GM19238 (cell line): Measurements from ENCODE around the gene LRRC46.

ENCODE experiments used
- DNase-seq: peaks from one replicate; pipeline ENCODE4 v3.0.0; 2011; ENCODE audit warnings: low spot score; ENCODE audit not compliant: insufficient read length

The LRRC46 gene

DNA sequence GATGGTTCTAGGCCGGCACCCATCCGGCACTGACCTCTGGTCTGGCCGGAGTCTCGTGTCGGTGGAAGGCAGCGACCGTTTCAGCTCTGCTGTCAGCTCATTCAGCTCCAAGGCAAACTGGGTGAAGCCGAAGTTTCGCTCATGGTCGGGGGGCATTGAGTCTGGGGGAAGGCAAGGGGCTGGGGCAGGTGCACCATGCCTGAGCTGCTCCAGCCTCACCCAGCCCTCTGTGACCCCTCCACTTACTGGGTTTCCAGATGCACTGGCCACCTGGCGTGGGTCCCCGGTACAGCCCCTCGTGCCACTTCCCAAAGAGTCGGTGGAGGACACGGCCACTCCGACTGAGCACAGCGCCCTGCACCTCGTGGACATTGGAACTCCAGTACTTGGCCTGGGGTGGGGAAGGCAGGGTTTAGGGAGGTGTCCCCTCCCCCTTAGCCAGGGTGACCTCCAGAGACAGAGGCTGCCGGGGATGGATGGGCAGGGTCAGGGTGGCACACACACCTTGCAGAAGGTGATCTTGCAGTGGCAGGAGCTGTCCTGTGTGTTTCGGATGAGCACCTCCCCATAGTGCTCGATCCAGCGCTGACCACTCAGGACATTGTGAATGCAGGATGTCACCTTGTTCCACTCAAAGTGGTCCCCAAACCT, 22.5 kb upstream of the LRRC46 start:
- DNase-seq = no peak

GRCh38 chr17:47810200-47810821, 21.2 kb upstream of the LRRC46 start:
- DNase-seq = no peak

- no peak for DNase-seq
These were observed 20.4 kb upstream of the LRRC46 start for GRCh38 chr17:47810901-47811635.

DNA sequence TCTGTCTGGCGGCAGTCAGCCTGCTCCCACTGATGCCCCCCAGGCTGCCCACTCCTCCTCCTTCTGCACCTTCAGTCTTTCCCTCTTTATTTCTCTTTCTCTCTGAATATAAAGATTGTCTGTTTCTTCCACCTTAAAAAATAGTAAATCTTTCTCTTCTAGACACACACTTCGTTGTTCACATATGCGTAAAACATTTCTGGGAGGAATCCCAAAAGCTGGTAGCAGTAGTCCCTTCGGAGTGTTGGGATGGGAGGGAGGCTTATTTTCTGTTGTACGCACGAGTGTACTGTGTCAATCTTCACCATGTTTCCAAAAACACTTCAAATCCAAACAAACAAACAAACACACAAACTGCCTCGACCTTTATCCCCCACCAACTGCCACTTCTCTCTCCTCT, 19.8 kb upstream of the LRRC46 start:
- no peak for DNase-seq

DNA sequence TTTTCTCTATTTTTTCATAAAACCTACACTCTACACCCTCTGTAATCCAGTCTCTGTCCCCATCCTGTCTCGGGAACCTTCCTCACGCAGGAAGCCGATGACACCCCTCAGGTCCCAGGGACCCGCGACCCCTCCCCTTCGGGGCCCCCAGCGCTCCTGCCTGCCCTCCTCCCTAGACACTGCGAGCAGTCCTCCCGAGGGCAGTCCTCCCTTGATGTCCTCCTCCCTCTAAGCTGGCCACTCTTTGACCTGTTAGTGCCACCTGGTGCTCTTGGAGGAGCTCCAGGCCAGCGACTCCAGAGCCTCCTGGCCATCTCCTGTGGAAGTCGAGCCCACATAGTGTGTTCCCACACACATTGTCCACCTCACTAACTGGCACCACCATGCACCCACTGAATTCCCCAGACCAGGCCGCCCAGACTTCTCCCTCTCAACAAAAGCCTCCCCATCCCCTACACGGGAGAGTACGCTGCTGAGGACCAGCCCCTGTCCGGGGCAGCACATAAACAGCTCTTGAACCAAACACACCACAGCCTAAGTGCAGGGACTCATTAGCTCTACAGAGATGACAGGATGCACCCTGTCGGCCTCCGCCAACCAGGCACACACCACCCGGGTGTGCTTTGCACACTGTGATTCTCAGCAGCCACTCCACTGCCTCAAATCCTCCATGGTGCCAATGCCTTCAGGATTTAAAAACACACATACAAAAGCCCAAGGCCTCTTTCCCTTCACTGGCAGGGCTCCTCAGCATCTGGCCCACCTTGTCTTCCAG, 19.1 kb upstream of the LRRC46 start:
- DNase-seq = no peak

- DNase-seq = no peak
These were observed 18.4 kb upstream of the LRRC46 start for GRCh38 chr17:47813077-47813476.

DNA sequence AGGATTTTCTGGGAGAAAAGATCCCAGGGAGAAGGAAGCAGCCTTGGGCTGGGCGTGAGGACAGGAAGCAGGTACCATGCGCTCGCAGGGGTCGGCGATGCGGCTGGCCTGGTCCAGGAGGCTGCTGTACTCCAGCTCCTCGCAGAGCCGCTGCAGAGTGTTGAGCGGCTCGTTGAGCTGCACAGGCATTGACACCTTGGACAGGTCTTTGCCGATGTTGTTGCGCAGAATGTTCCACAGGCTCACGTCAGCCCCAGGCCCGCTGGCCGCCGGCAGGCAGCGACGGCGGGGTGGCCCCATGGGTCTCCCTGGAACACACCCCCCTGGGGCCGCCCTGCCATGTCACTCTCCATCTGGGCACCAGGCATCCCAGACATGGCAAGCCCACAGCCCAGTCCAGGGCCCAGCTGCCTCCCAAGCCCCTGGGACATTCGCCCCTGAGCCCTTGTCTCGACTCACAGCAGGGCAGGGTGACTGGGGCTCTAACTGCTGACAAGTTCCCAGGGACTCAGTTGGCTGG, 17.9 kb upstream of the LRRC46 start:
- DNase-seq = no peak

DNA sequence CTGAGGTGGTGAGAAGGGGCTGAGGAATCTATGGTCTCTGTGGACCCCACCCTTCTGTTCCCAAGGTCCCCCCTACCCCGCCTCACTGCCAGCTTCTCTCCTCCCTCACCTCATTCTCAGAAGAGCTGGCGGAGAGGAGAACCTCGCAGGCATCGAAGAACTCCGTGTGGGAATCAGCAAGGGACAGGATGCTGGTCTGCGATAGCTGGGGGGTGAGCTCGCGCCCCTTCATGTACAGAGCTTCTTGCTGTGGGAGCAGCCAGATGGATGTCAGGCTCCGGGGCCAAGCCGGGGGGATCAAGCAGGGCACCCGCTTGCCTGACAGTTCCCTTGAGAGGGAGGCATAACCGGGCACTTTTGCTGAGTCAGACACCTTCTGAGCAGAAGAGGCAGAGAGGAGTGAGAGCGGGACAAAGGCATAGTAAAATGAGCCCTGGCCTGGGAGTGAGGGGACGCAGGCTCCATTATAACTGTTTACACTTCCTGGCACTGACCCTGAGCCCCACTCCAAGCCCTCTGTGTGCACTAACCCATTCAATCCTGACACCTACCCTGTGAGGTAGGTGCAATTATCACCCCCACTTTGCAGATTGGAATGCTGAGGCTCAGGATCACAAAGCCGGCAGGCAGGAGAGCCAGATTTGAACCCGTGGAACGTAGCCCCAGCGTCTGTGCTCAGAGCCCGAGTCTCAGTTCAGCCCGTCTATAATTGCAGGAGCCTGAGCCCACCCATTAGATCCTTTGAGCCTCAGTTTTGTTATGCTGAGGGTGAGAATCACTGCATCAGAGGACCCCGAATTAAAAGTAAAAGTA, 16.2 kb upstream of the LRRC46 start:
- no peak for DNase-seq

GRCh38 chr17:47816111-47816735, 15.2 kb upstream of the LRRC46 start:
- no peak for DNase-seq

- DNase-seq = no peak
These were observed 14.5 kb upstream of the LRRC46 start for GRCh38 chr17:47816947-47817346.

DNA sequence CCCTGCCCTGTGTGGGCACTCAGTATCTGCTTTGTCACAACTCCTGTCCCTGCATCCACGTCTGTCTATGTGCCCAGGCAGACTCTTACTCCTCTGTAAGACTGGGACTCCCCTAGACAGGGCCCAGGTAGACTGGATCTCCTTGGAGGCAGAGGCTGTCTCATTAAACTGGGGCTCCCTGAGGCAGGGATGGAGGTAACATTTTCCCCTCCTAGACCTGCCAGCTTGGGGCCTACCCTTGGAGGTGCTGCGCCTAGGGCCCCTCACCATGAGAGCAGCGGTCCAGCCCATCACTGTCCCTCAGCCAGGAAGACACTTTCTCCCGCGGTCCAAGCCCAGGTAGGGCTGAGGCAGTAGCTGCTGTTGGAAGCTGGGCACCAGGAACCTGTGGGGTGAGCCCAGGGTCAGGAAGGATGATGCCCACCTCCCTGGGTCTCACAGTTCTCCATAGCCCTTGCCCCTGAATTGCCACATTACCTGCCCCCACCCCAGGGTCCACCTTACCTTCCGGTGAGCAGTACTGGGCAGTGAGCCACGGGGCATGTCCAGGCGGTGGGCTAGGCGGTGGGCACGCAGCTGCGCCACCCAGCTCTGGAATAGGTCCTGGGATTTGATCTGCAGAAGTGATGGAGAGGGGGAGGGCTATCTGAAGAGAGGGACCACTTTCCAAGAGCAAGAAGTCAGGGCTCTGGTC, 13.3 kb upstream of the LRRC46 start:
- DNase-seq = no peak

DNA sequence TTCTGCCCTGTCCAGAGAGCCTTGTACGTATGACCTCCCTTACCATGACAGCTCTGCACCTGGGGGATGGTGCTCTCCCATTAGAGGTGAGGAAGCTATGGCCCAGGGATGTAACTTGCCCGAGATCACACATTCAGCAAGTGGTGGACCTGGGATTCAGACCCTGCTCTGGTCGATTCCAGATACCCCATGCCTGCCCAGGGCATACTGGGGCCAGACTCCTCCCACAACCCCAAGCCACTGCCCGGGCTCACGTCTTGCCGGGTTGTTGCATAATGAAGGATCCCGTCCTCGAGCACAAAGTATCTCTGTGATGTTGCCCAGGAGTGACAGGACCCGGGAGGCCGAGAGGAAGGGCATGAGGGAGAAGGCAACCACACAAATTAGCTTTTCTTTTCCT, 12.0 kb upstream of the LRRC46 start:
- DNase-seq = no peak

DNA sequence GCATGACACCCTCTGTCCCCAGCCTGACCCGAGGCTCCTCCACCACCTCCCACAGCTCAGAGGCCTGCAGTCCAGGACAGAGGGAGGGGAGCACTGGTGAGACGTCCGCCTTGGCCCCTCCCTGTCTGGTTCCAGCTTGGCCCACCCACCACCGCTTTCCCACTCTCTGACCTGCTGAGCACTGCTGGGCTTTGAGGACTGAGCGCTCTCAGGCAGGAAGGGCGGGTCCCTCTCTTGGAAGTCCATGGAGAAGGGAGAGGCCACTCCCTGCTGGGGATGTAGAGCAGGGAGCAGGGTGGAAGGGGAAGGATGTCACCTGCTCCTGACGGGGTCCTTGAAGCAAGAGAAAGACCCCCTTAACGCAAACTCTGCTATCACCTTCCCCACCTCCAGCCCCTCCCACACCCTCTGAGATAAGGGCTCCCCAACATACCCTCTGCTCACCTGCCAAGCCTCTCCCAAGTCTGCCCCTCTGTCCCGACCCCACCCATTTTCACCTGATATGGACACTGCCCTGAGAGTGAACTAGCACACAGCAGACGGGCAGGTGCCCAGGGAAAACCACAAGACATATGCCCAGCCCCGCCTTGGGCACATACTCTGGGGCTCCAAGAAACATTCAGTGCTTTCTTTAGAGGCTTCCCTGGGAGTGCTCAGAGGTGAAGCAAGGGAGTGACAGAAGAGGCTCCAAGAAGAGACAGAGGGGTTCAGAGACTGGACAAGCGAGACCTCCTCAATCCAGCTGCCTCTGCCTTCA, 11.3 kb upstream of the LRRC46 start:
- DNase-seq = no peak

DNA sequence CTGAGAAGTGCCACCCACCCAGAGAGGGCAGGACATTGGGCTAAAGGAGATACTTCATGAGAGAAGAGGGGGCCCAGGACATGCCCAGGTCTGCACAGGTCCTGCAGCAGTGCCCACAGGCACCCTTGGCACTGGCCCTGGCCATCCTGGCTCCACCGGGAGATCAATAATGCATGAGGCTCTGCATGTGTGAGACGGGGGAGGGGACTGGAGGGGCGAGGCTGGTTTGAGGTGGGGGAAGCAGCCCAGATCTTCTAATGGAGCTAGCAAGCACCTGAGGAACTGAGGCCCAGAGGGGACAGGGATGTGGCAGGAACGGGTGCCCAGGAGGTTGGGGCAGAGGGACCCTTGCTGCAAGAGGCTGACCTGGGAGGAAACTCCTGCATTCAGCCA, 10.4 kb upstream of the LRRC46 start:
- no peak for DNase-seq

DNA sequence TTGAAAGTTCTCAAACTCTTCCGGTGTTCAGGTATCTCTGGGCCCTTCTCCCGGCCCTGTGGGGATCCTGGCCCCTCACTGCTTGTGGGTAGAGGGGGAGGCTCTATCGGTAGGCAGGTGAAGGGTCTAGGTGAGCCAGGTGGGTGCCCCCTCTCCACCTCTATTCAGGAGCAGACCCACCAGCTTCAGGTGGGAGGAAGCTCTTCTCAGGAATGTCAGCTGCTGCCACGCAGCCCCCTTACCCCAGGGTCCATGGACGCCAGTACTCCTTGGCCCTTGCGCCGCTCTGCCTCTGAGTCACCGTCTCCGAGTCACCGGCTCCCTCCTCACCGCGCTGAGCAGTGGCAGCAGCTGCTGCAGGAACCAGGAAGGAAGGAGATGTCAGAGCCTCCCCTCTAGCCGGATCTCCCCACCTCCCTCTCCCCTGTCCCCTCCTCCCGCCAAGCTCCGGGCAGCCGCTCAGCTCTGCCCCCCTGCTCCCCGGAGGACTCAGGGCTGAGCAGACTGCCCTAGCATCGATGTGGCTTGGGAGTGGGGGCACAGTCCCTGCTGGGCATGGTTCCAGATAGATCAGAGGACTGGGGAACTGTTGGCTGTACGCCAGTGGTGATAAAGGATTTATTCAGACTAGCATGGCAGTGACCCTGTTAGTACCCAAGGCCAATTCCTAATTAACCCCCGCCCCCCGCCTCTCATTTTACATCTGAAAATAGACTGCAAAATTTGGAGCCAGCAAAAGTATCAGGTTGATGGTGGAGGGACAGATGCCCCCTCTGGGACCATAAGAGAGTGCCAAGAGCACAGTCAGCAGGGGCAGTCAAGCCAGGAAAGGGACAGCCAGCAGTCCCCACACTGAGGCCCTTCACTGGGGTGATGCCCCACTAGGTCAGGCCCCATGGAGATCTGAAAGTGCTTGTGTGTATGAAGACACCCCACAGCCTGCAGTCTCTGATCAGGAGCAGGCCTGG, 9.8 kb upstream of the LRRC46 start, which contains the start of gene OSBPL7:
TSS of gene OSBPL7 (minus strand) at position 371 of the 968 bp plus-strand sequence. CDS start 1,516 bp downstream, outside the sequence.
- DNase-seq = peak; percentile 95

GRCh38 chr17:47822785-47823184, 8.7 kb upstream of the LRRC46 start:
- no peak for DNase-seq

GRCh38 chr17:47823519-47823918, 8.0 kb upstream of the LRRC46 start:
- DNase-seq = no peak

- DNase-seq = no peak
These were observed 1.6 kb upstream of the LRRC46 start for GRCh38 chr17:47829870-47830269.
